Adrenal gland (tissue), 12 donors: ENCODE measurements around the gene FAF1. TPM values are rescaled to one million over a fixed set of nuclear protein-coding genes. Genes with fewer than 3 reads are reported as not detected.

Experiments
- DNase-seq, 7 donors: peaks; one replicate each; pipeline ENCODE4 v3.0.0-alpha.2; 2019 to 2020
- H3K27ac ChIP-seq, 5 donors: fragments of 200-600 bp; sonication (generic) in 4 of 5; 1 replicate in 3 of 5; 2 replicates in 2 of 5; pipeline versions ENCODE4 v1.5.1 to v1.8.0; 2016 to 2020; ENCODE audit warnings: mild to moderate bottlenecking in 1 of 5
- H3K27me3 ChIP-seq: fragments of 200-600 bp; 2 replicates; pipeline ENCODE4 v1.8.0; 2021
- H3K36me3 ChIP-seq, 2 donors: fragments of 200-600 bp; replicated peaks in 1 of 2; 1 replicate in 1 of 2; 2 replicates in 1 of 2; pipeline versions ENCODE4 v1.5.1 to v1.8.0; 2018 to 2022
- H3K4me1 ChIP-seq, 2 donors: fragments of 200-600 bp; replicated peaks in 1 of 2; 1 replicate in 1 of 2; 2 replicates in 1 of 2; pipeline versions ENCODE4 v1.5.1 to v1.8.0; 2018 to 2021
- H3K4me3 ChIP-seq, 4 donors: fragments of 200-600 bp; sonication (generic) in 3 of 4; one replicate each; pipeline ENCODE4 v1.5.1; 2016 to 2018
- H3K9me3 ChIP-seq, 3 donors: fragments of 200-600 bp; sonication (generic) in 1 of 3; replicated peaks in 1 of 3; 1 replicate in 2 of 3; 2 replicates in 1 of 3; pipeline versions ENCODE4 v1.5.1 to v1.8.0; 2016 to 2021
- POLR2A ChIP-seq, 2 donors: fragments of 450-650 bp; IDR thresholded peaks; one replicate each; pipeline ENCODE4 v1.6.1; 2017; ENCODE audit warnings: antibody characterized with exemption in 2 of 2, mild to moderate bottlenecking in 2 of 2, moderate library complexity in 1 of 2
- WGBS, 4 donors: extraction: QIAGEN DNeasy Blood & Tissue Kit in 2 of 4; methylation state at CpG; one replicate each; pipeline versions ENCODE4 v1.1.5 to v1.1.7; 2013 to 2017; 5-methylcytosine and 5-hydroxymethylcytosine counted together
- intact Hi-C, 2 donors: fragments of 100-400 bp; cut with DNase I; formaldehyde crosslinking; loops; one replicate each; pipeline versions ENCODE4 v1.14.1 to v1.15.0; 2022 to 2023
- polyA plus RNA-seq, 3 donors: library from polyadenylated mRNA; stranded (reverse); fragments of 200-250 nt in 2 of 3; fragments of 350-450 nt in 1 of 3; fragmentation: Illumina TruSeq in 1 of 3; extraction: RNeasy Lipid Tissue Mini Kit (QIAGEN cat#74804) in 1 of 3; gene quantifications; one replicate each; pipeline ENCODE4 v1.2.3, GENCODE V29; 2013 to 2014
- total RNA-seq, 9 donors: library from RNA; depleted of rRNA in 4 of 9; stranded (reverse); fragments of >200 nt in 4 of 9; fragments of 120-200 nt in 1 of 9; fragmentation: NEBNext Ultra II Directional in 1 of 9; extraction: Animal tissue kit (Norgen Biotek cat#: 25700) in 1 of 9; gene quantifications; one replicate each; pipeline versions ENCODE4 v1.1.0 to v1.2.4, GENCODE V29; 2013 to 2023
- TF ChIP-seq, protein P1 (sequence below), 6 experiments: fragments of 450-650 bp in 4 of 6; fragments of 200-600 bp in 2 of 6; sonication (generic) in 1 of 6; IDR thresholded peaks; 1 replicate in 5 of 6; 2 replicates in 1 of 6; pipeline versions ENCODE4 v1.5.1 to v1.8.0; 2016 to 2021; ENCODE audit warnings: antibody characterized with exemption in 6 of 6, mild to moderate bottlenecking in 2 of 6, moderate library complexity in 1 of 6
- donor health status: healthy with polysubstance abuse.
- donor health status: Bipolar disorder and iron deficiency.
- donor health status: DM: yes; HTN: yes; CAD: no.
- donor health status: DM: no; HTN: no; CAD: no.
- donor health status: DM: no; HTN: no; CAD: no.
- donor health status: DM: yes; HTN: yes; CAD: no.

Gene FAF1
- total and polyA plus RNA-seq, 12 donors = 23.4 to 88.4 (median 44.5) TPM

DNA sequence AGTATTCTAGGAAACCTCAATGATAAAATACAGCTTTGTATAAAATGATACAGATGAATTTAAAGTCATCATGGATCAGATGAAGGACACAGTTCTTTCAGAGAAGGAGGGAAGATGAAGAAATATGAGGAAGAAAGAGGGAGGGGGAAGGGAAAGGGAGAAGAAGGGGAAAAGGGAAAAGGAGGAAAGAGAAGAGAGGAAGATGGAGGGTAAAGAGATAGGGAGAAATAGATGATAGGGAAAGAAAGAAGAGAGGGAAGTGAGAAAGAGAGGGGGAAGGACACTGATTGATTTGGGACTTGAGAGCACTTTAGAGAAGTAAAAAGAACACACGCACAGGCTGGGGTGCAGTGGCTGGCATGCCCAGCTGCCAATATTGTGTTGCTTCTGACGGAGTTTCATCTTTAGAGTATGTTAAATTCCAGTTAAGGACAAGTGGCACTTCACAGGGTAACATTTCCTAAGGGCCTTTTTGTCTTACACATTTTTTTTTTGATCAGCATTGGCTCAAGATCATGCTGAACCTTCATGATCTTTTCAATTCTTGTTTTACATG is 300.9 kb downstream of the FAF1 start:
- TF ChIP-seq POLR2A (IDR thresholded peaks at IDR 0.05) = no peak
- TF ChIP-seq, protein P1, sequence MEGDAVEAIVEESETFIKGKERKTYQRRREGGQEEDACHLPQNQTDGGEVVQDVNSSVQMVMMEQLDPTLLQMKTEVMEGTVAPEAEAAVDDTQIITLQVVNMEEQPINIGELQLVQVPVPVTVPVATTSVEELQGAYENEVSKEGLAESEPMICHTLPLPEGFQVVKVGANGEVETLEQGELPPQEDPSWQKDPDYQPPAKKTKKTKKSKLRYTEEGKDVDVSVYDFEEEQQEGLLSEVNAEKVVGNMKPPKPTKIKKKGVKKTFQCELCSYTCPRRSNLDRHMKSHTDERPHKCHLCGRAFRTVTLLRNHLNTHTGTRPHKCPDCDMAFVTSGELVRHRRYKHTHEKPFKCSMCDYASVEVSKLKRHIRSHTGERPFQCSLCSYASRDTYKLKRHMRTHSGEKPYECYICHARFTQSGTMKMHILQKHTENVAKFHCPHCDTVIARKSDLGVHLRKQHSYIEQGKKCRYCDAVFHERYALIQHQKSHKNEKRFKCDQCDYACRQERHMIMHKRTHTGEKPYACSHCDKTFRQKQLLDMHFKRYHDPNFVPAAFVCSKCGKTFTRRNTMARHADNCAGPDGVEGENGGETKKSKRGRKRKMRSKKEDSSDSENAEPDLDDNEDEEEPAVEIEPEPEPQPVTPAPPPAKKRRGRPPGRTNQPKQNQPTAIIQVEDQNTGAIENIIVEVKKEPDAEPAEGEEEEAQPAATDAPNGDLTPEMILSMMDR (IDR thresholded peaks at IDR 0.05) = no peak
- WGBS, 4 donors = 83 to 95% (median 89%) methylated on average over 2 of the region's 2 CpGs
- DNase-seq = no peak
- H3K27me3 ChIP-seq = no peaks in the 10 kb centered on the region
- no peak overlapping the region for H3K4me3 ChIP-seq
- H3K9me3 ChIP-seq = no peaks in the 10 kb centered on the region
- H3K4me1 ChIP-seq = no peaks in the 10 kb centered on the region
- intact Hi-C loops = no loop called here
- H3K27ac ChIP-seq = no peak overlapping the region
- H3K36me3 ChIP-seq = no peaks in the 10 kb centered on the region

DNA sequence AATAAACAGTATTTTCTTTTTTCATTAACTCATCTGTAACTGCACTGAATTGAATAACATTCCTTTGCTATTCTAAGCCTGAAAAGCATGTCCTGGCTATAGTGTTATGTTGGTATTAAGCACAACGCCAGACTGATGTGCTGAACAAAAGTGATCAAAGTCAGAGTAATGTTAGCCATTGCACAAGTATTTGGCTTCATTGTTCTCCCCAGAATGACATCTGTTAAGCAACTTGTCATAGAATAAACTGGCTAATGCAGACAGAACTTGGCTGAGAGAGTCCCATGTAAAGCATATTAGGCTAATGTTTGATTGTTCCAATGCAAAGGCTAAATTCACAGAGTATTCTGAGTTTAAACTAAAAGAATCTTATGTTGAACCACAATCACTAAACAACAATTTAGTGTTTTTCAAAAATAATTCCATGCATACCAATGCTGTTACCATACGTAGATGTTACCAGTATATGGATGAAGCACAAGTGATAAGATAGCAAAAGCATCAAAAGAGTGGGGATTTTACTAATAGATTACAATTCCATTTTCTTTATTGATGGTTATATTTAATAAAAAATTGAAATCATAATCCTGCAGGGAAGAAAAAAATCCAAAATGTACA is 301.5 kb downstream of the FAF1 start:
- no peak for DNase-seq
- TF ChIP-seq, protein P1 (IDR thresholded peaks at IDR 0.05) = no peak
- TF ChIP-seq POLR2A (IDR thresholded peaks at IDR 0.05) = no peak
- H3K27ac ChIP-seq = no peak overlapping the region
- WGBS, 4 donors = 85 to 91% (median 89%) methylated on average over 2 of the region's 2 CpGs
- H3K27me3 ChIP-seq = no peaks in the 10 kb centered on the region
- H3K4me3 ChIP-seq = no peak overlapping the region
- H3K9me3 ChIP-seq = no peaks in the 10 kb centered on the region
- no peaks in the 10 kb centered on the region for H3K4me1 ChIP-seq
- H3K36me3 ChIP-seq = no peaks in the 10 kb centered on the region
- intact Hi-C loops = no loop called here

DNA sequence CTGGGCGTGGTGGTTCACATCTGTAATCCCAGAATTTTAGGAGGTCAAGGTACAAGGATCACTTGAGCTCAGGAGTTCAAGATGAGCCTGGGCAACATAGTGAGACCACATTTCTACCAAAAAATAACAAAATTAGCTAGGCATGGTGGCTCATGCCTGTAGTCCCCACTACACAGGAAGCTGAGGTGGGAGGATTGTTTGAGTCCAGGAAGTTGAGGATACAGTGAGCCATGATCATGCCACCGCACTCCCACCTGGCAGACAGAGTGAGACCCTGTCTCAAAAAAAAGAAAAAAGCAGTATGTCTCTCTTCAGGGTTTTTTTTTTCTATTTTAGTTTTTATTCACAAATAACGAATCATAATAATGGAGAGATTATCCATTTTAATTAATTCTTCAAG is 303.1 kb downstream of the FAF1 start:
- DNase-seq = no peak
- no peak overlapping the region for H3K4me3 ChIP-seq
- TF ChIP-seq POLR2A (IDR thresholded peaks at IDR 0.05) = no peak
- TF ChIP-seq, protein P1 (IDR thresholded peaks at IDR 0.05) = no peak
- no peaks in the 10 kb centered on the region for H3K4me1 ChIP-seq
- no peaks in the 10 kb centered on the region for H3K27me3 ChIP-seq
- H3K36me3 ChIP-seq = no peaks in the 10 kb centered on the region
- H3K27ac ChIP-seq = no peak overlapping the region
- 91 to 95% (median 94%) methylated on average over 3 of the region's 3 CpGs for WGBS, 4 donors
- intact Hi-C loops = no loop called here
- H3K9me3 ChIP-seq = no peaks in the 10 kb centered on the region

DNA sequence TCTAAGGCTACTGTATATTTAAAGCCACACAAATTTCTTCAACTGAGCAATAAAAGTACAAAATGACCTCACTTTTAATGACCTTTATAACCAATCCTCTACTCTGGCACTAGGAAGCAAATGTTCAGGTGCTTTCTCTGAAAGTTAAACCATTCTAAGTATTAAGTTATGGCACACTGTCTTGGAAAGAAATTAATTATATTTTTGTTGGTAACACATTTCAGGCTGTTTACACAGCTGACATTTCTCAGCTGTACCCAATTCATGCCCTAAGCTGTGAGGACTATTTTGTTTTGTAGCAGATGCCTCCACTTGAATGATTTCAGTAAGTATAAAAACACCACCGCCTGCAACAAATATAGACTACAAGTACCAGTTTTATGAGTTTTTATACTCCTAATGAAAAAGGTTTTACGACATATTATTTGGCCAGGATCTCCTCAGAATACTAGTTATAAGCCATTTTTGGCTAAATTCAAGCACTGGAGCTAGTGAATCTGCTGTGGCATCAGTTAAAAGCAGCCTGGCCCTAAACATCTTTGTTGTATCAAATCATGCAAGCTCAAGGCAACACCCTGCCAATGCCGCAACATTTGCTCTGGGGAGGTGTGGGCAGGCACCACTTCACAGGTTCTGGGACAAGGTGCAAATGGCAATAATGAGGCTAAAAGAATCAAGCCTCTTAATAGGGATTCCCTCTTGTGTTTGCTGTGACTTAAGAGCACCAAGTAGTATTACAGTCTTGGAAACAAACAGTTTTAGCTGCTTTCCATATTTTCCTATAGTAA is 308.4 kb downstream of the FAF1 start:
- H3K9me3 ChIP-seq = no peaks in the 10 kb centered on the region
- H3K27ac ChIP-seq = no peak overlapping the region
- no peaks in the 10 kb centered on the region for H3K36me3 ChIP-seq
- no peaks in the 10 kb centered on the region for H3K27me3 ChIP-seq
- WGBS, 4 donors = 93 to 97% (median 94%) methylated on average over 3 of the region's 3 CpGs
- no peak for DNase-seq
- intact Hi-C loops = no loop called here
- no peak overlapping the region for H3K4me3 ChIP-seq
- TF ChIP-seq, protein P1 (IDR thresholded peaks at IDR 0.05) = no peak
- no peak for TF ChIP-seq POLR2A (IDR thresholded peaks at IDR 0.05)
- no peaks in the 10 kb centered on the region for H3K4me1 ChIP-seq
